Naive thymus-derived CD4-positive, alpha-beta T cell (primary cell): ENCODE results near the gene BRD3OS. TPM values are rescaled to one million over a fixed set of nuclear protein-coding genes. Genes with fewer than 3 reads are reported as not detected.
A peak's percentile ranks its signal among the peaks of the same experiment; 100 is the strongest.

Source experiments
- ATAC-seq: fragments of 150-1000 bp; cut with Tn5 transposase; 2 replicates; pipeline ENCODE4 v1.10.0; 2021; ENCODE audit warnings: mild to moderate bottlenecking, moderate library complexity
- CTCF ChIA-PET: fragments of 350-600 bp; sonication (Branson Sonifier 250); formaldehyde crosslinking; loops from one replicate; lab custom pipeline; 2021; ENCODE audit warnings: antibody characterized with exemption; lab: Charles Lee
- POLR2A ChIA-PET: fragments of 350-600 bp; sonication (Branson Sonifier 250); formaldehyde crosslinking; loops from one replicate; lab custom pipeline; 2021; ENCODE audit warnings: antibody characterized with exemption, inconsistent platforms; lab: Charles Lee
- DNase-seq, 9 donors: peaks; one replicate each; pipeline versions ENCODE4 v3.0.0 to v3.0.0-alpha.2; 2020 to 2022; ENCODE audit warnings: mixed read lengths in 1 of 9
- H3K27ac ChIP-seq: one replicate; pipeline ENCODE4 v1.7.0; 2013; ENCODE audit warnings: mild to moderate bottlenecking, low read depth, low read length, moderate library complexity
- H3K27me3 ChIP-seq, 2 donors: one replicate each; pipeline ENCODE4 v1.7.0; 2013; ENCODE audit warnings: low read length in 2 of 2, mild to moderate bottlenecking in 2 of 2, moderate library complexity in 2 of 2; ENCODE audit not compliant: control insufficient read depth in 2 of 2, insufficient read depth in 2 of 2
- H3K36me3 ChIP-seq, 3 experiments: 1 replicate in 2 of 3; 2 replicates in 1 of 3; pipeline ENCODE4 v1.7.0; 2013; ENCODE audit warnings: low read length in 3 of 3, mild to moderate bottlenecking in 3 of 3, moderate library complexity in 1 of 3; ENCODE audit not compliant: insufficient read depth in 3 of 3, control insufficient read depth in 2 of 3
- H3K4me1 ChIP-seq, 2 donors: one replicate each; pipeline ENCODE4 v1.7.0; 2013; ENCODE audit warnings: low read length in 2 of 2, mild to moderate bottlenecking in 2 of 2, moderate library complexity in 1 of 2; ENCODE audit not compliant: control insufficient read depth in 2 of 2, insufficient read depth in 2 of 2
- H3K4me3 ChIP-seq: 2 replicates; pipeline ENCODE4 v1.7.0; 2013; ENCODE audit warnings: mild to moderate bottlenecking, low read length
- H3K9me3 ChIP-seq, 3 experiments: 1 replicate in 2 of 3; 2 replicates in 1 of 3; pipeline ENCODE4 v1.7.0; 2013; ENCODE audit warnings: low read length in 3 of 3; ENCODE audit not compliant: control insufficient read depth in 2 of 3
- H3K27ac Mint-ChIP-seq, 9 donors: one replicate each; pipeline ENCODE4 v1.8.0; 2020 to 2022; ENCODE audit warnings: mixed read lengths in 9 of 9, mild to moderate bottlenecking in 8 of 9, moderate library complexity in 5 of 9, inconsistent platforms in 2 of 9
- H3K27me3 Mint-ChIP-seq, 5 donors: one replicate each; pipeline ENCODE4 v1.8.0; 2021 to 2022; ENCODE audit warnings: mixed read lengths in 5 of 5, mild to moderate bottlenecking in 1 of 5
- H3K36me3 Mint-ChIP-seq, 5 donors: one replicate each; pipeline ENCODE4 v1.8.0; 2020 to 2022; ENCODE audit warnings: mixed read lengths in 5 of 5, mild to moderate bottlenecking in 3 of 5, inconsistent platforms in 1 of 5
- H3K4me1 Mint-ChIP-seq, 7 donors: one replicate each; pipeline ENCODE4 v1.8.0; 2020 to 2022; ENCODE audit warnings: mixed read lengths in 7 of 7, mild to moderate bottlenecking in 3 of 7, inconsistent platforms in 1 of 7
- H3K4me3 Mint-ChIP-seq, 10 donors: one replicate each; pipeline ENCODE4 v1.8.0; 2020 to 2022; ENCODE audit warnings: mild to moderate bottlenecking in 10 of 10, mixed read lengths in 10 of 10, moderate library complexity in 6 of 10, inconsistent platforms in 2 of 10
- H3K9me3 Mint-ChIP-seq, 11 donors: one replicate each; pipeline ENCODE4 v1.8.0; 2020 to 2022; ENCODE audit warnings: mixed read lengths in 11 of 11, mild to moderate bottlenecking in 4 of 11, inconsistent platforms in 1 of 11, moderate library complexity in 1 of 11
- intact Hi-C, 2 donors: fragments of 100-400 bp; cut with micrococcal nuclease; formaldehyde crosslinking; loops; one replicate each; pipeline ENCODE4 v1.15.1; 2023
- polyA plus RNA-seq, 2 donors: library from polyadenylated mRNA; unstranded; fragments of 300-500 nt; fragmentation: Illumina TruSeq; gene quantifications; one replicate each; pipeline ENCODE4 v1.2.3, GENCODE V29; 2021
- total RNA-seq, 6 experiments: library from RNA in 5 of 6; stranded (reverse) in 5 of 6; gene quantifications; 1 replicate in 5 of 6; 2 replicates in 1 of 6; pipeline ENCODE4 v1.2.3 and lab custom pipeline; 2021 to 2026

Gene BRD3OS
- total and polyA plus RNA-seq, 7 experiments from 2014 or later: 8.3 to 28.1 (median 18.4) TPM

- no peak for DNase-seq
- no peaks in the 10 kb centered on the region for H3K27me3 Mint-ChIP-seq
- intact Hi-C loops: no loop called here
- peaks cover 0 to 27% (median 14%) of the 10 kb centered on the region in 7 donors for H3K4me1 Mint-ChIP-seq
- H3K4me3 Mint-ChIP-seq: no peak overlapping the region
- no peak overlapping the region for H3K27ac ChIP-seq
- ATAC-seq: no peak
- peaks cover 0 to 16% (median 3%) of the 10 kb centered on the region in 5 donors for H3K36me3 Mint-ChIP-seq
- H3K9me3 Mint-ChIP-seq: no peaks in the 10 kb centered on the region
- peak overlapping the region in 1 of 9 donors; percentile 46 for H3K27ac Mint-ChIP-seq
- CTCF ChIA-PET: no interaction called here
- no peak overlapping the region for H3K4me3 ChIP-seq
- H3K9me3 ChIP-seq: no peaks in the 10 kb centered on the region
- POLR2A ChIA-PET: no interaction called here
- peaks cover 0 to 56% (median 11%) of the 10 kb centered on the region in 3 experiments for H3K36me3 ChIP-seq
- no peaks in the 10 kb centered on the region for H3K4me1 ChIP-seq
- H3K27me3 ChIP-seq: no peaks in the 10 kb centered on the region
Observed at GRCh38 chr9:134053941-134054761, 28.9 kb downstream of the BRD3OS start.

GRCh38 chr9:134054891-134055811 lies 29.9 kb downstream of the BRD3OS start:
- Mint-ChIP-seq H3K9me3 (no peaks in the 10 kb centered on the region), H3K4me1 (peaks cover 0 to 35% (median 15%) of the 10 kb centered on the region in 7 donors), H3K27ac (peak overlapping the region in 1 of 9 donors; percentile 20), H3K27me3 (no peaks in the 10 kb centered on the region), H3K4me3 (no peak overlapping the region), H3K36me3 (peaks cover 0 to 12% (median 3%) of the 10 kb centered on the region in 5 donors)
- H3K36me3 ChIP-seq: peaks cover 0 to 46% (median 7%) of the 10 kb centered on the region in 3 experiments
- no peak overlapping the region for H3K4me3 ChIP-seq
- ATAC-seq: no peak
- no peaks in the 10 kb centered on the region for H3K27me3 ChIP-seq
- no peak overlapping the region for H3K27ac ChIP-seq
- H3K9me3 ChIP-seq: no peaks in the 10 kb centered on the region
- no peak for DNase-seq
- CTCF ChIA-PET: no interaction called here
- intact Hi-C loops: no loop called here
- POLR2A ChIA-PET: no interaction called here
- no peaks in the 10 kb centered on the region for H3K4me1 ChIP-seq

GRCh38 chr9:134055981-134056461 lies 30.7 kb downstream of the BRD3OS start:
- peaks cover 0 to 43% (median 21%) of the 10 kb centered on the region in 7 donors for H3K4me1 Mint-ChIP-seq
- H3K36me3 Mint-ChIP-seq: peaks cover 0 to 9% (median 3%) of the 10 kb centered on the region in 5 donors
- H3K27ac Mint-ChIP-seq: peak overlapping the region in 2 of 9 donors; percentile 8 to 65
- intact Hi-C loops: no loop called here
- no peak overlapping the region for H3K4me3 Mint-ChIP-seq
- no peaks in the 10 kb centered on the region for H3K27me3 ChIP-seq
- peaks cover 0 to 38% (median 3%) of the 10 kb centered on the region in 3 experiments for H3K36me3 ChIP-seq
- DNase-seq (no peak), ATAC-seq (no peak)
- no peaks in the 10 kb centered on the region for H3K9me3 Mint-ChIP-seq
- ChIA-PET CTCF (no interaction called here), POLR2A (no interaction called here)
- H3K27ac ChIP-seq: no peak overlapping the region
- H3K4me1 ChIP-seq: no peaks in the 10 kb centered on the region
- no peak overlapping the region for H3K4me3 ChIP-seq
- H3K27me3 Mint-ChIP-seq: no peaks in the 10 kb centered on the region
- no peaks in the 10 kb centered on the region for H3K9me3 ChIP-seq

- H3K4me1 ChIP-seq: no peaks in the 10 kb centered on the region
- H3K4me3 ChIP-seq: no peak overlapping the region
- no peaks in the 10 kb centered on the region for H3K27me3 Mint-ChIP-seq
- no peak overlapping the region for H3K27ac ChIP-seq
- no peak for ATAC-seq
- intact Hi-C loops: no loop called here
- no peaks in the 10 kb centered on the region for H3K9me3 Mint-ChIP-seq
- POLR2A ChIA-PET: no interaction called here
- peak overlapping the region in 2 of 9 donors; percentile 8 to 65 for H3K27ac Mint-ChIP-seq
- DNase-seq: no peak
- H3K4me3 Mint-ChIP-seq: no peak overlapping the region
- no peaks in the 10 kb centered on the region for H3K9me3 ChIP-seq
- peaks cover 0 to 50% (median 27%) of the 10 kb centered on the region in 7 donors for H3K4me1 Mint-ChIP-seq
- CTCF ChIA-PET: no interaction called here
- H3K36me3 Mint-ChIP-seq: peaks cover 0 to 4% (median 0%) of the 10 kb centered on the region in 5 donors
- no peaks in the 10 kb centered on the region for H3K27me3 ChIP-seq
- peaks cover 0 to 31% (median 3%) of the 10 kb centered on the region in 3 experiments for H3K36me3 ChIP-seq
Observed at GRCh38 chr9:134056483-134057306, 31.4 kb downstream of the BRD3OS start.

- Mint-ChIP-seq H3K27ac (no peak overlapping the region), H3K4me3 (no peak overlapping the region)
- intact Hi-C loops: no loop called here
Observed at GRCh38 chr9:134057307-134057657, 32.0 kb downstream of the BRD3OS start.

More at GRCh38 chr9:134057307-134057657, 32.0 kb downstream of the BRD3OS start:
- peaks cover 2 to 53% (median 30%) of the 10 kb centered on the region in 7 donors for H3K4me1 Mint-ChIP-seq
- CTCF ChIA-PET: no interaction called here
- ATAC-seq (no peak), DNase-seq (no peak)
- POLR2A ChIA-PET: no interaction called here
- H3K9me3 Mint-ChIP-seq: no peaks in the 10 kb centered on the region
- H3K4me3 ChIP-seq: no peak overlapping the region
- no peaks in the 10 kb centered on the region for H3K4me1 ChIP-seq
- peaks cover 0 to 3% (median 0%) of the 10 kb centered on the region in 5 donors for H3K36me3 Mint-ChIP-seq
- H3K36me3 ChIP-seq: peaks cover 0 to 26% (median 3%) of the 10 kb centered on the region in 3 experiments
- H3K27me3 ChIP-seq: no peaks in the 10 kb centered on the region
- no peaks in the 10 kb centered on the region for H3K9me3 ChIP-seq
- H3K27me3 Mint-ChIP-seq: no peaks in the 10 kb centered on the region
- no peak overlapping the region for H3K27ac ChIP-seq
